Activated CD4-positive, alpha-beta T cell treated with anti-CD3 and anti-CD28 coated beads, Interleukin-2, amount 50 U/mL, for 48 hours (primary cell): Measurements from ENCODE around the gene ZNF512B.
"Not testable (repeated sequence)": the region's sequence is repeated elsewhere in the genome, so short reads cannot be mapped to it uniquely, and the experiment has no call there.

ENCODE experiments used
- DNase-seq, 2 experiments: peaks; one replicate each; pipeline ENCODE4 v3.0.0-alpha.2; 2020

Gene ZNF512B

GRCh38 chr20:63978319-63979228, 8.8 kb upstream of the ZNF512B start:
- DNase-seq, result peak; percentile 80 to 85

DNA sequence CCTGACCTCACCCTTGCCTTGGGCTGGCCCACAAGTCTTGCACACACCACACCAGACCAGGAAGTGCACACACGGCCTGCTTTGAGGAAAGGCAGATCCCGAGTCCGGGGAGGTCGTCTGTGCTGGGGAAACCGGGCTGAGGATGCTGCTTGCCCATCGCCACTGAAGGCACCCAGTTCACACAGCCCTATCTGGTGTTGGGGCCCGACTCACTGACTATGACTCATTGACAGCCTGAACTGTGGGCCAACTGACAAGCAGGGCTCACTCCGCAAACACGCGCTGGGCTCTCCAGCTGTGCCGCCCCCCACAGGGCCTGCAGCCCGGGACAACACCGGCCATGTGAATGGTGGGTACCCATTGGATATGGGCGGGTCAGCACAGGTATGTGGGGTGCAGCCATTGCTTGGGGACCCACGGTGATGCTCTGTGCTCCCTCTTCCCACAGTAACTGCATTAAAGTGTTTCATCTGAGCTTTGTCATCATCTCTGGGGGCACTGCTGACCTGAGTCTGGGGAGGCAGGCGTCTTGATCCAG, 8.1 kb upstream of the ZNF512B start:
- DNase-seq, result peak; percentile 70 to 78

GRCh38 chr20:63976980-63977738, 7.4 kb upstream of the ZNF512B start:
- no peak for DNase-seq

- DNase-seq, result not testable (repeated sequence)
Measured at GRCh38 chr20:63976511-63976910, 6.8 kb upstream of the ZNF512B start.

GRCh38 chr20:63974402-63975200, 4.9 kb upstream of the ZNF512B start:
- DNase-seq, result no peak

- peak; percentile 84 for DNase-seq
Measured at GRCh38 chr20:63973636-63974401, 4.1 kb upstream of the ZNF512B start.

GRCh38 chr20:63973160-63973479, 3.4 kb upstream of the ZNF512B start:
- no peak for DNase-seq

- no peak for DNase-seq
Measured at GRCh38 chr20:63972312-63973159, 2.8 kb upstream of the ZNF512B start.

DNA sequence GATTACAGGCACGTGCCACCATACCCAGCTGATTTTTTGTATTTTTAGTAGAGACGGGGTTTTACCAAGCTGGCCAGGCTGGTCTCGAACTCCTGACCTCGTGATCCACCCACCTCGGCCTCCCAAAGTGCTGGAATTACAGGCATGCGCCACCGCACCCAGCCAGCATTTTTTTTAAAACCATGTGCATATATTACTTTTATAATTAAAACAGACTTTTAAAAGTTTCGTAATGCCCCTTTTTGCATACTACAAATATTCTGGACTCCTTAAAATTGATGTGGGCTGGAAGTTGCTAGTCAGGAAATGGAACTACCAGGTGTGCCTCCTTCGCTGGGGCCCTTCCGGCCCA, 2.2 kb upstream of the ZNF512B start:
- DNase-seq, result not testable (repeated sequence)

GRCh38 chr20:63970714-63971431, 1.1 kb upstream of the ZNF512B start:
- DNase-seq, result no peak

GRCh38 chr20:63968928-63969760, 586 bp downstream of the ZNF512B start:
- DNase-seq, result peak in 1 of 2 experiments; percentile 46

DNA sequence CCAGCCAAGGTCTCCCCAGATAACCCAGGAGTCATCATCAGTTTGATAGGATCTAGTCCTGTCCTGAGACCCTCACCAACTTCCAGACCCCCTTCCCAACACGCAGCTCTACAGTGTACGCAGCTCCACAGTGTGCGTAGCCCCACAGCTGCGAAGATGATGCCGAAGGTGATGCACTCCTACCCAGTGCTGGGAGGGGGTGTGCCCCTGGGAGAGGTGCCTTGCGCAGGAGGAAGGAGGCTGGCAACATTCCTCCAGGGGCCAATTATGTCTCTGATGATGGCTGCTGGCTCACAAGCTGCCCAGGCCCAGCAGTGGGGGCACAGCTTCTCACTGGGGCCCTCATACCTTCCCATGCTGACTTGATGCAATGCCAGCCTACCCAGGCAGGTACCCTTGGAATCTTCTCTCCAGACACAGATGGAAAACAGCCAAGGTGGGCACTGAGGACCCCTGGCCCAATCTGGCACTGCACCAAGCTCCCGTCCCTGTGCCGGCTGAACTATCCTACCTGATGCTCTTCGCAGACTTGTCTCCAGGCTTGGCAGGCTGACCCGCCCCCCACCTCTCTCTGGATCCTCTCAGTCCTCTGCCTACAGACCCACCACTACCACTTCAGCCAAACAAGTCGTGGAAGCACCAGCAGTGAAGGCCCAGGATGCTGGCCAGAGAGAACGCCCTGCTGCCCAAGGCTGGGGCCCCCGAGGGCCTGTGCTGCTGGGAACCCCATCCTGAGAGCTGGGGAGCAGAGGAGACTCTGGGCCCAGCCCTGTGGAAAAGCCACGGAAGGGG, 1.4 kb downstream of the ZNF512B start:
- DNase-seq, result no peak

DNA sequence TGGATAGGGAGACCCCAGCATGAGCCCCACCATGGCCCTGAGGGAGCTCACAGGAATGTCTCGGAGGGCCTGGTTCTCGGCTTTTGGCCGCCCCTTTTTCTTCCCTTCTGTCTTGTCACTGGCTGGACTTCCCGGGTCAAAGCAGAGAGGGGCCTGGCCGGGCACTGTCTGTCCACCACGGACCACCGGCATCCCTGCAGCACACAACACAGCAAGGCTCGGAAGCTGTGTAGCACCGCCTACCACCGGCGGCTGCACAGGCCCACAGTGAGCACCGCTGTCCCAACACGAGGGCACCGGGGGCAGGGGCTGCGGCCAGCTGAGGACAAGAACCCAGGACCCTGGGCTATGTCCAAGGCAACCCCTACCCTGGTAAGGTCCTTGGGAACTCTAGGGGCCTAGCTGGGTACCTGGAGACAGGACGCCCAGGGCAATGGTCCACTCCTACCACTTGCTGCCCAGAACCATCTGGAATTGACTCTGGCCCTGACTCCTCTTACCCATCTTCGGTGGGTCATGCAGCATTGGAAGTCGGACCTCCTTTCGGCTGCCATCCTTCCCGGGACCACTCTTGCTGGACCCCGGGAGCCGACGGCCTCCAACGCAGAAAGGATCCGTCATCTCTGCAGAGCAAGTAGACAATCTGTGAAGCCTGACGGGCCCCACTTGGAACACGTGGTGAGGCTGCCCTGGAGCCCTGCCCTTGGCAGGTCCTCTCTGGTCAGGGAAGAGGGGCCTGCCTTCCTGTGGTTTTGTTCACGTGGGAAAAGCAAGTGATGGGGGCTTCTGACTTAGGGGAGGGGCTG, 2.2 kb downstream of the ZNF512B start:
- no peak for DNase-seq

GRCh38 chr20:63966944-63967322, 2.8 kb downstream of the ZNF512B start:
- no peak for DNase-seq

DNA sequence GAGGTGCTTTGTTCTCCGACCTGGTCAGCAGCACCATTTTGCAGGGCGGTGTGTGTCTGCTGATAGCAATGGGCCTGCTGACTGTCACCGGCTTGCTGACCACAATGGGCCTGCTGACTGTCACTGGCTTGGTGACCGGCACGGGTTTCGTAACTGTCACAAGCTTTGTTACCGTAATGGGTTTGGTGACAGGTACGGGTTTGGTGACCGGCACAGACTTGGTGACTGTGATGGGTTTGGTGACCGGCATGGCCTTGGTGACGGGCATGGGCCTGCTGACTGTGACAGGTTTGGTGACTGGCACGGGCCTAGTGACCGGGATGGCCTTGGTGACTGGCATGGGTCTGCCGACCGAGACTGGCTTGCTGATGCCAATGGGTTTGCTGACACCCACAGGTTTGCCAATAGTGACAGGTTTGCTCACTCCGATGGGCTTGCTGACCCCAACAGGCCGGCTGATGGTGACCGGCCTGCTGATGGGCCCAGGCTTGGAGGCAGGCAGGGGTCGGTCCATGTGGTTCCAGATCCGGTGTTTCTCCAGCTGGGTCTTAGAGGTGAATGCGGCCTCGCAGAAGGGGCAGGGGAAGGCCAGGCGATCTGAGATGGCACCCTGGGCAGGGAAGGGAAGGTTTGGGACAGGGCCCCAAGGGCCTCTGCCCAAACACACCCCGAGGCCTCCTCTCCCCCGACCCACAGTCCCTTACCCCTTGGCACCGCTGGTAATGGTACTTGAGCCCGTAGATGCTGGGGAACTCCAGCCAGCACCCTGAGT, 3.4 kb downstream of the ZNF512B start:
- DNase-seq, result no peak

DNA sequence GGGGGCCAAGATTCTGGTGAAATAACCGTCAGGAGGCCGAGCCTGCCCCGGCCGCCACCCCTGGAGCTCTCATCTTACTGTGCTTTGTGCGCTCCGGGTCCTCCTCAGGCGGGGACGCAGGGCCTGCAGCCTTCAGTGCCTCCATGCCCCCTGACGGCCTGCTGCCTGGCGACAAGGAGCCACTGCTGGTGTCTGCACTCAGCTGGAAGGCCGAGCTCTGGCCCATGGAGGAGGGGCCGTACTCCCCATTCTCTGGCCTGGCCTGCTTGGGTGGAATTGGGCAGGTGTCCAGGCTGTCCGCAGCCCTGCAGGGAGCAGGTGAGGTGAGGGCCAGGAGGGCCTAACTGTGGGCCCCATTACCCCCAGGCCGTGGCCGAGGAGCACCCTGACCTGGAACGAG, 5.3 kb downstream of the ZNF512B start:
- DNase-seq, result no peak

- DNase-seq, result no peak
Measured at GRCh38 chr20:63963784-63964301, 5.9 kb downstream of the ZNF512B start.
